Measurements from ENCODE around the gene PECR.

DNA sequence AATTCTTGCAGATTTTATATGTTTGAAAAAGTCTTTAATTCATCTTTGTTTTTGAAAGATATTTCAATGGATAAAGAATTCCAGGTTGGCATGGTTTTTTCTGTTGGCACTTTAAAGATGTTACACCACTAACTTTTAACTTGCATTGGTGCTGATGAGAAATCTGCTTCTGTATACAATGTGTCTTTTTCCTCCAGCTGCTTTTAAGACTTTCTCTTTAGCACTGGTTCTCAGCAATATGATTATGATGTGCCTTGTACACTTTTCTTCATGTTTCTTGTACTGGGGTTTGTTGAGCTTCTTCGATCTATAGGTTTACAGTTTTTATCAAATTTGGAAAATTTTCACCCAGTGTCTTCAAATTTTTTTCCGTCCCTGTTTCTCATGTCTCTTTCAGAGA lies 29.2 kb downstream of the PECR start:
- TF ChIP-seq CEBPB (IDR thresholded peaks at IDR 0.05; ENCODE audit: borderline replicate concordance in 1 of 2, low read depth in 2 of 2, low read length in 2 of 2): no peak
- no peak for TF ChIP-seq EZH2 (IDR thresholded peaks at IDR 0.05; ENCODE audit: borderline replicate concordance, control insufficient read depth, low read depth, low read length)
- no peak for TF ChIP-seq ZSCAN29 (IDR thresholded peaks at IDR 0.05)
- TF ChIP-seq RAD21 (IDR thresholded peaks at IDR 0.05; ENCODE audit: insufficient read depth, low read depth, low read length): no peak
- TF ChIP-seq STAT3 (IDR thresholded peaks at IDR 0.05; ENCODE audit: low read depth, low read length): no peak
- no peak for TF ChIP-seq SMC3 (IDR thresholded peaks at IDR 0.05; ENCODE audit: borderline replicate concordance, low read length)
- no peak for TF ChIP-seq HCFC1 (IDR thresholded peaks at IDR 0.05; ENCODE audit: low read length)
- TF ChIP-seq, protein P1, sequence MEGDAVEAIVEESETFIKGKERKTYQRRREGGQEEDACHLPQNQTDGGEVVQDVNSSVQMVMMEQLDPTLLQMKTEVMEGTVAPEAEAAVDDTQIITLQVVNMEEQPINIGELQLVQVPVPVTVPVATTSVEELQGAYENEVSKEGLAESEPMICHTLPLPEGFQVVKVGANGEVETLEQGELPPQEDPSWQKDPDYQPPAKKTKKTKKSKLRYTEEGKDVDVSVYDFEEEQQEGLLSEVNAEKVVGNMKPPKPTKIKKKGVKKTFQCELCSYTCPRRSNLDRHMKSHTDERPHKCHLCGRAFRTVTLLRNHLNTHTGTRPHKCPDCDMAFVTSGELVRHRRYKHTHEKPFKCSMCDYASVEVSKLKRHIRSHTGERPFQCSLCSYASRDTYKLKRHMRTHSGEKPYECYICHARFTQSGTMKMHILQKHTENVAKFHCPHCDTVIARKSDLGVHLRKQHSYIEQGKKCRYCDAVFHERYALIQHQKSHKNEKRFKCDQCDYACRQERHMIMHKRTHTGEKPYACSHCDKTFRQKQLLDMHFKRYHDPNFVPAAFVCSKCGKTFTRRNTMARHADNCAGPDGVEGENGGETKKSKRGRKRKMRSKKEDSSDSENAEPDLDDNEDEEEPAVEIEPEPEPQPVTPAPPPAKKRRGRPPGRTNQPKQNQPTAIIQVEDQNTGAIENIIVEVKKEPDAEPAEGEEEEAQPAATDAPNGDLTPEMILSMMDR (IDR thresholded peaks at IDR 0.05 in 2 of 3, conservative IDR thresholded peaks at IDR 0.05 in 1 of 3; ENCODE audit: control insufficient read depth in 2 of 3, extremely low read depth in 1 of 3, insufficient read depth in 1 of 3, low read depth in 3 of 3, low read length in 3 of 3): no peak
- no peak for TF ChIP-seq ZBED1 (IDR thresholded peaks at IDR 0.05; ENCODE audit: borderline replicate concordance)

All from GM12878 (cell line).